Liver (tissue), 9 donors: ENCODE results near the gene RSL1D1. TPM values are rescaled to one million over a fixed set of nuclear protein-coding genes. Genes with fewer than 3 reads are reported as not detected.

Source experiments
- DNase-seq: peaks from one replicate; pipeline ENCODE4 v3.0.0-alpha.2; 2017; ENCODE audit warnings: low spot score
- H3K27ac ChIP-seq, 2 donors: one replicate each; pipeline ENCODE4 v1.7.0; 2013; ENCODE audit warnings: inconsistent platforms in 2 of 2, low read length in 2 of 2, control low read depth in 1 of 2, low read depth in 1 of 2, mild to moderate bottlenecking in 1 of 2
- H3K27me3 ChIP-seq, 4 donors: one replicate each; pipeline versions ENCODE4 v1.6.1 to v1.7.0; 2013; ENCODE audit warnings: low read length in 3 of 4, inconsistent platforms in 1 of 4, mild to moderate bottlenecking in 1 of 4, moderate library complexity in 1 of 4; ENCODE audit not compliant: control insufficient read depth in 4 of 4, insufficient read depth in 4 of 4
- H3K36me3 ChIP-seq, 4 donors: one replicate each; pipeline versions ENCODE4 v1.6.1 to v1.7.0; 2013; ENCODE audit warnings: low read length in 3 of 4, mild to moderate bottlenecking in 3 of 4, low read depth in 1 of 4, moderate library complexity in 1 of 4; ENCODE audit not compliant: control insufficient read depth in 4 of 4, insufficient read depth in 3 of 4
- H3K4me1 ChIP-seq, 4 donors: one replicate each; pipeline versions ENCODE4 v1.6.1 to v1.7.0; 2013; ENCODE audit warnings: low read length in 3 of 4, mild to moderate bottlenecking in 3 of 4, moderate library complexity in 1 of 4; ENCODE audit not compliant: control insufficient read depth in 4 of 4, insufficient read depth in 4 of 4
- H3K4me3 ChIP-seq, 3 donors: one replicate each; pipeline versions ENCODE4 v1.6.1 to v1.7.0; 2013; ENCODE audit warnings: low read length in 3 of 3, control low read depth in 1 of 3, low read depth in 1 of 3, mild to moderate bottlenecking in 1 of 3
- H3K9ac ChIP-seq, 2 donors: one replicate each; pipeline ENCODE4 v1.7.0; 2013; ENCODE audit warnings: low read length in 2 of 2, mild to moderate bottlenecking in 2 of 2, moderate library complexity in 2 of 2, control low read depth in 1 of 2, low read depth in 1 of 2
- H3K9me3 ChIP-seq, 4 donors: one replicate each; pipeline versions ENCODE4 v1.6.1 to v1.7.0; 2013; ENCODE audit warnings: low read length in 3 of 4; ENCODE audit not compliant: control insufficient read depth in 4 of 4
- EGR1 ChIP-seq, 2 donors: IDR thresholded peaks; 2 replicates each; pipeline ENCODE4 v1.6.1; 2016 to 2018; ENCODE audit warnings: antibody characterized with exemption in 2 of 2, low read depth in 2 of 2
- FOXA1 ChIP-seq: IDR thresholded peaks from 2 replicates; pipeline ENCODE4 v1.6.1; 2016; ENCODE audit warnings: antibody characterized with exemption
- FOXA2 ChIP-seq: IDR thresholded peaks from 2 replicates; pipeline ENCODE4 v1.6.1; 2016; ENCODE audit warnings: antibody characterized with exemption
- GABPA ChIP-seq, 2 donors: IDR thresholded peaks in 1 of 2; conservative IDR thresholded peaks in 1 of 2; 2 replicates each; pipeline ENCODE4 v1.6.1; 2016; ENCODE audit warnings: antibody characterized with exemption in 2 of 2, mild to moderate bottlenecking in 1 of 2, moderate library complexity in 1 of 2
- HNF4A ChIP-seq, 2 donors: conservative IDR thresholded peaks; 2 replicates each; pipeline ENCODE4 v1.6.1; 2016; ENCODE audit warnings: antibody characterized with exemption in 2 of 2, mild to moderate bottlenecking in 2 of 2
- JUND ChIP-seq, 2 donors: IDR thresholded peaks; 2 replicates each; pipeline ENCODE4 v1.6.1; 2016; ENCODE audit warnings: antibody characterized with exemption in 2 of 2
- NR2F2 ChIP-seq: IDR thresholded peaks from 2 replicates; pipeline ENCODE4 v1.6.1; 2016; ENCODE audit warnings: antibody characterized with exemption
- RAD21 ChIP-seq, 2 donors: IDR thresholded peaks; 2 replicates each; pipeline ENCODE4 v1.6.1; 2016; ENCODE audit warnings: antibody characterized with exemption in 2 of 2, mild to moderate bottlenecking in 2 of 2
- RXRA ChIP-seq, 2 donors: IDR thresholded peaks; 2 replicates each; pipeline ENCODE4 v1.6.1; 2017 to 2018; ENCODE audit warnings: antibody characterized with exemption in 2 of 2, mild to moderate bottlenecking in 1 of 2
- SP1 ChIP-seq: IDR thresholded peaks from 2 replicates; pipeline ENCODE4 v1.6.1; 2018; ENCODE audit warnings: antibody characterized with exemption, mild to moderate bottlenecking
- TAF1 ChIP-seq: conservative IDR thresholded peaks from 2 replicates; pipeline ENCODE4 v1.6.1; 2016; ENCODE audit warnings: antibody characterized with exemption, mild to moderate bottlenecking
- YY1 ChIP-seq: IDR thresholded peaks from 2 replicates; pipeline ENCODE4 v1.6.1; 2016; ENCODE audit warnings: antibody characterized with exemption, mild to moderate bottlenecking
- WGBS: extraction: QIAGEN DNeasy Blood & Tissue Kit; methylation state at CpG from one replicate; pipeline ENCODE4 v1.1.7; 2013; 5-methylcytosine and 5-hydroxymethylcytosine counted together
- polyA plus RNA-seq, 2 donors: library from polyadenylated mRNA; stranded (reverse) in 1 of 2; unstranded in 1 of 2; fragments of 200-250 nt in 1 of 2; fragments of >200 nt in 1 of 2; fragmentation: Nextera tagmentation in 1 of 2; extraction: Ambion mirVana in 1 of 2; gene quantifications; one replicate each; pipeline versions ENCODE4 v1.2.1 to v1.2.3, GENCODE V29; 2013 to 2015
- total RNA-seq, 2 donors: library from RNA; depleted of rRNA; stranded (reverse); fragments of >200 nt; gene quantifications; one replicate each; pipeline ENCODE4 v1.2.3, GENCODE V29; 2014
- TF ChIP-seq, protein P1 (sequence below): fragments of 150-350 bp; IDR thresholded peaks from 2 replicates; pipeline ENCODE4 v1.5.1; 2017; ENCODE audit warnings: improper control_type of control experiment, low read depth, low read length; ENCODE audit not compliant: missing input control
- TF ChIP-seq, protein P2 (sequence below): IDR thresholded peaks from 2 replicates; pipeline ENCODE4 v1.6.1; 2016; ENCODE audit warnings: antibody characterized with exemption, mild to moderate bottlenecking
- TF ChIP-seq, protein P3 (sequence below): IDR thresholded peaks from 2 replicates; pipeline ENCODE4 v1.6.1; 2016; ENCODE audit warnings: antibody characterized with exemption
- TF ChIP-seq, protein P4 (sequence below): IDR thresholded peaks from 2 replicates; pipeline ENCODE4 v1.6.1; 2016; ENCODE audit warnings: antibody characterized with exemption
- TF ChIP-seq, protein P5 (sequence below): IDR thresholded peaks from 2 replicates; pipeline ENCODE4 v1.6.1; 2016; ENCODE audit warnings: antibody characterized with exemption
- donor health status: healthy.
- donor health status: healthy.
- donor health status: healthy.
- donor health status: healthy.
- donor health status: healthy.

The RSL1D1 gene
- total and polyA plus RNA-seq, 4 donors, result 35.2 to 59.7 (median 43.3) TPM

DNA sequence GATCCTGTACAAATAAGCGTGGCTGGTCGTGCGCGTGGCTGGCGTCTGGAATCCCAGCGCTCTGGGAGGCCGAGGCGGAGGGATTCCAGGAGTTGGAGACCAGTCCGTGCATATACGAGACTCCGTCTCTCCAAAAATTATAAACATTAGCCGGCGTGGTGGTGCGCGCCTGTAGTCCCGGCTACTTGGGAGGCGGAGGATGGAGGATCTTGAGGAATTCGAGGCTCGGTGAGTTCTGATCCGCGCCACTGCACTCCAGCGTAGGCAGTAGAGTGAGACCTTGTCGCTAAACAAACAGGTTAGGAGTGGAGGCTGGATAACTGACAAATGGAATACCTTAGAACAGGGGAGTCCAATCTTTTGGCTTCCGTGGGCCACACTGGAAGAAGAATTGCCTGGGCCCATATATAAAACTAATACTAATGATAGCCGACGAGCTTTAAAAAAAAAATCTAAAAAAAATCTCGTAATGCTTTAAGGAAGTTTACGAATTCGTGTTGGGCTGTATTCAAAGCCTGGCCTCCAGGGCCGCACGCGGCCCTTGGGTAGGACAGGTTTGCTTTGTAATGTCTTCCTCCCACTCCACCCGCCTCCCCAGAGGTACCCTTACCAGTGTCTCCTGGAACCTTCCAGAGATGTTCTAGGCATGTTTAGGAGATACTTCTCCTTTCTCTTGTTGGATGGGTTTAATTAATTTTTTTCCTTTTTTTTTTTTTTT is 909 bp upstream of the RSL1D1 start (continued):
- TF ChIP-seq, protein P1, sequence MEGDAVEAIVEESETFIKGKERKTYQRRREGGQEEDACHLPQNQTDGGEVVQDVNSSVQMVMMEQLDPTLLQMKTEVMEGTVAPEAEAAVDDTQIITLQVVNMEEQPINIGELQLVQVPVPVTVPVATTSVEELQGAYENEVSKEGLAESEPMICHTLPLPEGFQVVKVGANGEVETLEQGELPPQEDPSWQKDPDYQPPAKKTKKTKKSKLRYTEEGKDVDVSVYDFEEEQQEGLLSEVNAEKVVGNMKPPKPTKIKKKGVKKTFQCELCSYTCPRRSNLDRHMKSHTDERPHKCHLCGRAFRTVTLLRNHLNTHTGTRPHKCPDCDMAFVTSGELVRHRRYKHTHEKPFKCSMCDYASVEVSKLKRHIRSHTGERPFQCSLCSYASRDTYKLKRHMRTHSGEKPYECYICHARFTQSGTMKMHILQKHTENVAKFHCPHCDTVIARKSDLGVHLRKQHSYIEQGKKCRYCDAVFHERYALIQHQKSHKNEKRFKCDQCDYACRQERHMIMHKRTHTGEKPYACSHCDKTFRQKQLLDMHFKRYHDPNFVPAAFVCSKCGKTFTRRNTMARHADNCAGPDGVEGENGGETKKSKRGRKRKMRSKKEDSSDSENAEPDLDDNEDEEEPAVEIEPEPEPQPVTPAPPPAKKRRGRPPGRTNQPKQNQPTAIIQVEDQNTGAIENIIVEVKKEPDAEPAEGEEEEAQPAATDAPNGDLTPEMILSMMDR, result no peak

DNA sequence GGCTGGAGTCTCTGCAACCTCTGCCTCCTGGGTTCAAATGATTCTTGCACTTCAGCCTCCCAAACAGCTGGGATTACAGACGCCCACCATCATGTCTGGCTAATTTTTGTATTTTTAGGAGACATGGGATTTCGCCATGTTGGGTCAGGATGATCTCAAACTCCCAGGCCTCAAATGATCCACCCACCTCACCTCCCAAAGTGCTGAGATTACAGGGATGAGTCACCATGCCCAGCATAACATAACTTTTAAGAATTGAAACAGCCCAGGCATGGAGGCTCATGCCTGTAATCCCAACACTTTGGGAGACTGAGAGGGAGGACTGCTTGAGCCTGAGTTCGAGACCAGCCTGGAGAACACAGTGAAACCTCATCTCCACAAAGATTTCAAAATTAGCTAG is 2.5 kb downstream of the RSL1D1 start:
- TF ChIP-seq FOXA1, result no peak
- TF ChIP-seq FOXA2, result no peak
- no peak for TF ChIP-seq EGR1 (IDR thresholded peaks at IDR 0.05; ENCODE audit: low read depth in 2 of 2)
- no peak for TF ChIP-seq HNF4A (conservative IDR thresholded peaks at IDR 0.05)
- TF ChIP-seq RXRA (IDR thresholded peaks at IDR 0.05), result no peak
- TF ChIP-seq NR2F2, result no peak
- TF ChIP-seq JUND (IDR thresholded peaks at IDR 0.05), result no peak
- TF ChIP-seq RAD21 (IDR thresholded peaks at IDR 0.05), result no peak
- TF ChIP-seq, protein P2, sequence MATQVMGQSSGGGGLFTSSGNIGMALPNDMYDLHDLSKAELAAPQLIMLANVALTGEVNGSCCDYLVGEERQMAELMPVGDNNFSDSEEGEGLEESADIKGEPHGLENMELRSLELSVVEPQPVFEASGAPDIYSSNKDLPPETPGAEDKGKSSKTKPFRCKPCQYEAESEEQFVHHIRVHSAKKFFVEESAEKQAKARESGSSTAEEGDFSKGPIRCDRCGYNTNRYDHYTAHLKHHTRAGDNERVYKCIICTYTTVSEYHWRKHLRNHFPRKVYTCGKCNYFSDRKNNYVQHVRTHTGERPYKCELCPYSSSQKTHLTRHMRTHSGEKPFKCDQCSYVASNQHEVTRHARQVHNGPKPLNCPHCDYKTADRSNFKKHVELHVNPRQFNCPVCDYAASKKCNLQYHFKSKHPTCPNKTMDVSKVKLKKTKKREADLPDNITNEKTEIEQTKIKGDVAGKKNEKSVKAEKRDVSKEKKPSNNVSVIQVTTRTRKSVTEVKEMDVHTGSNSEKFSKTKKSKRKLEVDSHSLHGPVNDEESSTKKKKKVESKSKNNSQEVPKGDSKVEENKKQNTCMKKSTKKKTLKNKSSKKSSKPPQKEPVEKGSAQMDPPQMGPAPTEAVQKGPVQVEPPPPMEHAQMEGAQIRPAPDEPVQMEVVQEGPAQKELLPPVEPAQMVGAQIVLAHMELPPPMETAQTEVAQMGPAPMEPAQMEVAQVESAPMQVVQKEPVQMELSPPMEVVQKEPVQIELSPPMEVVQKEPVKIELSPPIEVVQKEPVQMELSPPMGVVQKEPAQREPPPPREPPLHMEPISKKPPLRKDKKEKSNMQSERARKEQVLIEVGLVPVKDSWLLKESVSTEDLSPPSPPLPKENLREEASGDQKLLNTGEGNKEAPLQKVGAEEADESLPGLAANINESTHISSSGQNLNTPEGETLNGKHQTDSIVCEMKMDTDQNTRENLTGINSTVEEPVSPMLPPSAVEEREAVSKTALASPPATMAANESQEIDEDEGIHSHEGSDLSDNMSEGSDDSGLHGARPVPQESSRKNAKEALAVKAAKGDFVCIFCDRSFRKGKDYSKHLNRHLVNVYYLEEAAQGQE, result no peak
- TF ChIP-seq, protein P3, sequence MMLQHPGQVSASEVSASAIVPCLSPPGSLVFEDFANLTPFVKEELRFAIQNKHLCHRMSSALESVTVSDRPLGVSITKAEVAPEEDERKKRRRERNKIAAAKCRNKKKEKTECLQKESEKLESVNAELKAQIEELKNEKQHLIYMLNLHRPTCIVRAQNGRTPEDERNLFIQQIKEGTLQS, result no peak
- TF ChIP-seq, protein P1, result no peak
- no peak for TF ChIP-seq YY1
- no peak for TF ChIP-seq SP1
- TF ChIP-seq, protein P4, sequence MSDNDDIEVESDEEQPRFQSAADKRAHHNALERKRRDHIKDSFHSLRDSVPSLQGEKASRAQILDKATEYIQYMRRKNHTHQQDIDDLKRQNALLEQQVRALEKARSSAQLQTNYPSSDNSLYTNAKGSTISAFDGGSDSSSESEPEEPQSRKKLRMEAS, result no peak
- TF ChIP-seq GABPA (IDR thresholded peaks at IDR 0.05 in 1 of 2, conservative IDR thresholded peaks at IDR 0.05 in 1 of 2), result no peak
- no peak for TF ChIP-seq TAF1
- TF ChIP-seq, protein P5, sequence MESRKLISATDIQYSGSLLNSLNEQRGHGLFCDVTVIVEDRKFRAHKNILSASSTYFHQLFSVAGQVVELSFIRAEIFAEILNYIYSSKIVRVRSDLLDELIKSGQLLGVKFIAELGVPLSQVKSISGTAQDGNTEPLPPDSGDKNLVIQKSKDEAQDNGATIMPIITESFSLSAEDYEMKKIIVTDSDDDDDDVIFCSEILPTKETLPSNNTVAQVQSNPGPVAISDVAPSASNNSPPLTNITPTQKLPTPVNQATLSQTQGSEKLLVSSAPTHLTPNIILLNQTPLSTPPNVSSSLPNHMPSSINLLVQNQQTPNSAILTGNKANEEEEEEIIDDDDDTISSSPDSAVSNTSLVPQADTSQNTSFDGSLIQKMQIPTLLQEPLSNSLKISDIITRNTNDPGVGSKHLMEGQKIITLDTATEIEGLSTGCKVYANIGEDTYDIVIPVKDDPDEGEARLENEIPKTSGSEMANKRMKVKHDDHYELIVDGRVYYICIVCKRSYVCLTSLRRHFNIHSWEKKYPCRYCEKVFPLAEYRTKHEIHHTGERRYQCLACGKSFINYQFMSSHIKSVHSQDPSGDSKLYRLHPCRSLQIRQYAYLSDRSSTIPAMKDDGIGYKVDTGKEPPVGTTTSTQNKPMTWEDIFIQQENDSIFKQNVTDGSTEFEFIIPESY, result no peak
- Histone ChIP-seq H3K27ac (no peak overlapping the region), H3K9ac (no peak overlapping the region), H3K36me3 (peaks cover 16 to 47% (median 37%) of the 10 kb centered on the region in 4 donors), H3K4me1 (peaks cover 0 to 19% (median 11%) of the 10 kb centered on the region in 4 donors), H3K9me3 (no peaks in the 10 kb centered on the region), H3K4me3 (no peak overlapping the region), H3K27me3 (no peaks in the 10 kb centered on the region)
- WGBS, result 95% methylated on average over 3 of the region's 3 CpGs
- DNase-seq, result no peak
